ENCODE results near the gene RBPJL.

GRCh38 chr20:45344168-45344860, 37.7 kb downstream of the RBPJL start:
- TF ChIP-seq GABPA (IDR thresholded peaks at IDR 0.05 in 1 of 2, conservative IDR thresholded peaks at IDR 0.05 in 1 of 2), result peak in 1 of 2 donors; percentile 29
- TF ChIP-seq EGR1 (IDR thresholded peaks at IDR 0.05; ENCODE audit: low read depth in 2 of 2), result peak in 1 of 2 donors; percentile 15
- no peak for TF ChIP-seq FOXA1 (IDR thresholded peaks at IDR 0.05)
- peak; percentile 3 for TF ChIP-seq HNF4G (IDR thresholded peaks at IDR 0.05)
